KOPT-K1 (cell line): Measurements from ENCODE around the gene PHF20.
"Not testable (repeated sequence)": the region's sequence is repeated elsewhere in the genome, so short reads cannot be mapped to it uniquely, and the experiment has no call there.

ENCODE experiments used
- H3K27ac ChIP-seq: fragments of 200-600 bp; sonication (generic); 2 replicates; pipeline ENCODE4 v1.5.1; 2016; ENCODE audit warnings: antibody characterized with exemption, mild to moderate bottlenecking, low read depth, low read length; ENCODE audit not compliant: poor library complexity, severe bottlenecking
- H3K36me3 ChIP-seq: fragments of 200-600 bp; sonication (generic); 2 replicates; pipeline ENCODE4 v1.5.1; 2017; ENCODE audit warnings: antibody characterized with exemption, mild to moderate bottlenecking, low read length, moderate library complexity; ENCODE audit not compliant: insufficient read depth
- H3K9me3 ChIP-seq: fragments of 200-600 bp; sonication (generic); 2 replicates; pipeline ENCODE4 v1.5.1; 2017; ENCODE audit warnings: antibody characterized with exemption, low read length, mild to moderate bottlenecking; ENCODE audit not compliant: insufficient read depth, poor library complexity, severe bottlenecking

The PHF20 gene

GRCh38 chr20:35893942-35894341, 122.1 kb downstream of the PHF20 start:
- H3K9me3 ChIP-seq, result no peaks in the 10 kb centered on the region
- H3K36me3 ChIP-seq, result peaks cover 51% of the 10 kb centered on the region
- H3K27ac ChIP-seq, result no peak overlapping the region

GRCh38 chr20:35895516-35895915, 123.7 kb downstream of the PHF20 start:
- not testable (repeated sequence) for H3K9me3 ChIP-seq, H3K27ac ChIP-seq
- peaks cover 58% of the 10 kb centered on the region for H3K36me3 ChIP-seq

- no peaks in the 10 kb centered on the region for H3K9me3 ChIP-seq
- H3K36me3 ChIP-seq, result peaks cover 71% of the 10 kb centered on the region
- no peak overlapping the region for H3K27ac ChIP-seq
Observed at GRCh38 chr20:35899064-35899463, 127.2 kb downstream of the PHF20 start.

GRCh38 chr20:35901230-35901629, 129.4 kb downstream of the PHF20 start:
- not testable (repeated sequence) for H3K9me3 ChIP-seq

GRCh38 chr20:35901678-35902544, 130.1 kb downstream of the PHF20 start:
- H3K36me3 ChIP-seq, result peaks cover 76% of the 10 kb centered on the region
- no peak overlapping the region for H3K27ac ChIP-seq
- no peaks in the 10 kb centered on the region for H3K9me3 ChIP-seq

More at GRCh38 chr20:35901230-35901629, 129.4 kb downstream of the PHF20 start:
- peaks cover 74% of the 10 kb centered on the region for H3K36me3 ChIP-seq
- H3K27ac ChIP-seq, result not testable (repeated sequence)

- Histone ChIP-seq H3K9me3 (no peaks in the 10 kb centered on the region), H3K36me3 (peaks cover 81% of the 10 kb centered on the region), H3K27ac (no peak overlapping the region)
Observed at GRCh38 chr20:35902545-35902941, 130.7 kb downstream of the PHF20 start.

GRCh38 chr20:35903843-35904242, 132.0 kb downstream of the PHF20 start:
- H3K27ac ChIP-seq, result no peak overlapping the region
- peaks cover 93% of the 10 kb centered on the region for H3K36me3 ChIP-seq
- no peaks in the 10 kb centered on the region for H3K9me3 ChIP-seq

GRCh38 chr20:35904982-35905663, 133.3 kb downstream of the PHF20 start:
- H3K9me3 ChIP-seq, result no peaks in the 10 kb centered on the region
- H3K27ac ChIP-seq, result no peak overlapping the region
- peaks cover 88% of the 10 kb centered on the region for H3K36me3 ChIP-seq

- Histone ChIP-seq H3K27ac (no peak overlapping the region), H3K36me3 (peaks cover 86% of the 10 kb centered on the region), H3K9me3 (no peaks in the 10 kb centered on the region)
Observed at GRCh38 chr20:35907017-35907701, 135.3 kb downstream of the PHF20 start.

- Histone ChIP-seq H3K27ac (no peak overlapping the region), H3K36me3 (peaks cover 89% of the 10 kb centered on the region)
Observed at GRCh38 chr20:35908007-35908406, 136.2 kb downstream of the PHF20 start.

GRCh38 chr20:35909176-35909575, 137.4 kb downstream of the PHF20 start:
- H3K27ac ChIP-seq, result no peak overlapping the region
- H3K36me3 ChIP-seq, result peaks cover 90% of the 10 kb centered on the region
- no peaks in the 10 kb centered on the region for H3K9me3 ChIP-seq

More at GRCh38 chr20:35908007-35908406, 136.2 kb downstream of the PHF20 start:
- H3K9me3 ChIP-seq, result no peaks in the 10 kb centered on the region

GRCh38 chr20:35909796-35910195, 138.0 kb downstream of the PHF20 start:
- no peak overlapping the region for H3K27ac ChIP-seq
- H3K9me3 ChIP-seq, result no peaks in the 10 kb centered on the region
- peaks cover 90% of the 10 kb centered on the region for H3K36me3 ChIP-seq

- peaks cover 90% of the 10 kb centered on the region for H3K36me3 ChIP-seq
- H3K9me3 ChIP-seq, result no peaks in the 10 kb centered on the region
- H3K27ac ChIP-seq, result no peak overlapping the region
Observed at GRCh38 chr20:35910254-35910653, 138.4 kb downstream of the PHF20 start.

- Histone ChIP-seq H3K36me3 (peaks cover 91% of the 10 kb centered on the region), H3K9me3 (no peaks in the 10 kb centered on the region), H3K27ac (no peak overlapping the region)
Observed at GRCh38 chr20:35912881-35913280, 141.1 kb downstream of the PHF20 start.

GRCh38 chr20:35917077-35917476, 145.3 kb downstream of the PHF20 start:
- peaks cover 97% of the 10 kb centered on the region for H3K36me3 ChIP-seq
- H3K27ac ChIP-seq, result no peak overlapping the region

More at GRCh38 chr20:35917077-35917476, 145.3 kb downstream of the PHF20 start:
- no peaks in the 10 kb centered on the region for H3K9me3 ChIP-seq
